HL-60 (cell line): ENCODE results near the gene SFT2D3.

Experiments used
- DNase-seq, 2 experiments: peaks; one replicate each; pipeline ENCODE4 v3.0.0-alpha.2; 2010 to 2020; ENCODE audit warnings: low read depth in 1 of 2, low spot score in 1 of 2
- H3K27ac ChIP-seq: fragments of 250-450 bp; sonication (Bioruptor Pico); replicated peaks from 2 replicates; pipeline ENCODE4 v1.5.1; 2020; ENCODE audit warnings: mild to moderate bottlenecking, moderate library complexity
- H3K27me3 ChIP-seq: fragments of 250-450 bp; sonication (Bioruptor Pico); 2 replicates; pipeline ENCODE4 v1.5.1; 2021; ENCODE audit warnings: mild to moderate bottlenecking, moderate library complexity; ENCODE audit not compliant: insufficient read depth, poor library complexity, severe bottlenecking
- H3K4me3 ChIP-seq: replicated peaks from 2 replicates; pipeline ENCODE4 v1.5.1; 2011; ENCODE audit warnings: mild to moderate bottlenecking, control low read depth, low read length; ENCODE audit not compliant: insufficient read depth
- CTCF ChIP-seq: IDR thresholded peaks from one replicate; pipeline ENCODE4 v1.5.1; 2011; ENCODE audit warnings: low read length, control low read depth, inconsistent platforms; ENCODE audit not compliant: insufficient read depth
- GABPA ChIP-seq: IDR thresholded peaks from 2 replicates; pipeline ENCODE4 v1.6.1; 2012; ENCODE audit warnings: low read depth
- POLR2AphosphoS5 ChIP-seq: IDR thresholded peaks from 2 replicates; pipeline ENCODE4 v1.6.1; 2012; ENCODE audit warnings: low read depth
- SPI1 ChIP-seq: IDR thresholded peaks from 2 replicates; pipeline ENCODE4 v1.6.1; 2012; ENCODE audit warnings: low read depth, mild to moderate bottlenecking, borderline replicate concordance
- TF ChIP-seq, protein P1 (sequence below): IDR thresholded peaks from 2 replicates; pipeline ENCODE4 v1.6.1; 2012; ENCODE audit warnings: low read depth; ENCODE audit not compliant: insufficient replicate concordance

SFT2D3 gene

DNA sequence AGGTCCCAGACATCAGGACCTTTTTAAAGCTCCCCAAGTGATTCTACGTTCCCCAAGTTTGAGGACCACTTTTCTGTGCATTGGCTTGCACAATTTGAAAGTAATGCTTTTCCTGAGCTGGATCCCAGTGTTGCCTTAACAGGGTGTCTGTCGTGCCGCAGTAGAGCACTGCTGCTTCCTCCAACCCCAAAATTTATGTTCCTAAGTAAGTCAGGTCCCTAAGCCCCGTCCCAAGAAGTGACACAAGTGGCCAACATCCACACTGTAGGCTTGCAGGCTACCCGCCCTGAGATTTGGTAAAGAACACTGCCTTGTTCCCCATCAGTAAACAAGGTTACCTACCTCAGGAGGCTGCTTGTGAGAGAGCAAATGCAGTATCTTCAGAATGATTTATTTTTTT is 2.0 kb downstream of the SFT2D3 start:
- Histone ChIP-seq H3K4me3 (no peak overlapping the region), H3K27ac (no peak overlapping the region), H3K27me3 (no peaks in the 10 kb centered on the region)
- no peak for DNase-seq
- TF ChIP-seq, protein P1, sequence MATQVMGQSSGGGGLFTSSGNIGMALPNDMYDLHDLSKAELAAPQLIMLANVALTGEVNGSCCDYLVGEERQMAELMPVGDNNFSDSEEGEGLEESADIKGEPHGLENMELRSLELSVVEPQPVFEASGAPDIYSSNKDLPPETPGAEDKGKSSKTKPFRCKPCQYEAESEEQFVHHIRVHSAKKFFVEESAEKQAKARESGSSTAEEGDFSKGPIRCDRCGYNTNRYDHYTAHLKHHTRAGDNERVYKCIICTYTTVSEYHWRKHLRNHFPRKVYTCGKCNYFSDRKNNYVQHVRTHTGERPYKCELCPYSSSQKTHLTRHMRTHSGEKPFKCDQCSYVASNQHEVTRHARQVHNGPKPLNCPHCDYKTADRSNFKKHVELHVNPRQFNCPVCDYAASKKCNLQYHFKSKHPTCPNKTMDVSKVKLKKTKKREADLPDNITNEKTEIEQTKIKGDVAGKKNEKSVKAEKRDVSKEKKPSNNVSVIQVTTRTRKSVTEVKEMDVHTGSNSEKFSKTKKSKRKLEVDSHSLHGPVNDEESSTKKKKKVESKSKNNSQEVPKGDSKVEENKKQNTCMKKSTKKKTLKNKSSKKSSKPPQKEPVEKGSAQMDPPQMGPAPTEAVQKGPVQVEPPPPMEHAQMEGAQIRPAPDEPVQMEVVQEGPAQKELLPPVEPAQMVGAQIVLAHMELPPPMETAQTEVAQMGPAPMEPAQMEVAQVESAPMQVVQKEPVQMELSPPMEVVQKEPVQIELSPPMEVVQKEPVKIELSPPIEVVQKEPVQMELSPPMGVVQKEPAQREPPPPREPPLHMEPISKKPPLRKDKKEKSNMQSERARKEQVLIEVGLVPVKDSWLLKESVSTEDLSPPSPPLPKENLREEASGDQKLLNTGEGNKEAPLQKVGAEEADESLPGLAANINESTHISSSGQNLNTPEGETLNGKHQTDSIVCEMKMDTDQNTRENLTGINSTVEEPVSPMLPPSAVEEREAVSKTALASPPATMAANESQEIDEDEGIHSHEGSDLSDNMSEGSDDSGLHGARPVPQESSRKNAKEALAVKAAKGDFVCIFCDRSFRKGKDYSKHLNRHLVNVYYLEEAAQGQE: no peak
- TF ChIP-seq POLR2AphosphoS5: no peak
- no peak for TF ChIP-seq CTCF
- no peak for TF ChIP-seq GABPA
- TF ChIP-seq SPI1: no peak

DNA sequence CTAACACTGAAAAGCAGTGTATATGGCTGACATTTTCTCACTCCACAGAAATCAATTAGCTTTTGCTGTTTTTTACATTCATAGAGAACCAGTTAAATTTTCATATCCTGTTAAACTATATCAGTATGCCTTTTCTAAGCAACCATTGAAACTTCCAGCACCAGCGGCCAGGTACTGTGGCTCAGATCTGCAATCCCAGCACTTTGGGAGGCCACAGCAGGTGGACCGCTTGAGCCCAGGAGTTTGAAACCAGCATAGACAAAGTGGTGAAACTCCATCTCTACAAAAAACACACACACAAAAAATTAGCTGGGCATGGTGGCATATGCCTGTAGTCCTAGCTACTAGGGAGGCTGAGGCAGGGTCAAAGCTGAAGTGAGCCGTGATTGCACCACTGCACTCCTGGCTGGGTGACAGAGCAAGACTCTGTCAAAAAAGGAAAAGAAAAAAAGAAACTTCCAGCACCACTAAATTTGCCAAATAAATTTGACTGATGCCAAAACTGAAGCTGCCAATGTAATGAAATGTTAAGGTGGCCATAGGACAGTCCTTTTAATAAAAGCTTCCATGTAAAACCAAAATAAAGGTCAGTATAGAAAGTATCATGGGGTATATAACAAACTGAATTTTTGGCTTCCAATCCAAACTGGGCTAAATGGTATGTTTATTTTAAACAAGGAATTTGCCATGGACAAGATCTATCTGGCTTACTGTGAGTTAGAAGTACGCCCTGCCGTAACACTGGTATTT is 3.5 kb downstream of the SFT2D3 start:
- no peak overlapping the region for H3K4me3 ChIP-seq
- TF ChIP-seq POLR2AphosphoS5 (no peak), GABPA (no peak), CTCF (no peak), SPI1 (no peak)
- TF ChIP-seq, protein P1: no peak
- H3K27me3 ChIP-seq: no peaks in the 10 kb centered on the region
- H3K27ac ChIP-seq: no peak overlapping the region
- no peak for DNase-seq

GRCh38 chr2:127705391-127706065 is 4.2 kb downstream of the SFT2D3 start:
- no peak overlapping the region for H3K27ac ChIP-seq
- TF ChIP-seq SPI1 (no peak), GABPA (no peak), CTCF (no peak), POLR2AphosphoS5 (no peak)
- TF ChIP-seq, protein P1: no peak
- peak in 1 of 2 experiments; percentile 56 for DNase-seq
- H3K4me3 ChIP-seq: no peak overlapping the region
- H3K27me3 ChIP-seq: no peaks in the 10 kb centered on the region
